HUES6 (cell line): ENCODE results near the gene STXBP6.

Experiments used
- H3K27ac ChIP-seq: 2 replicates; pipeline ENCODE4 v1.7.0; 2013; ENCODE audit warnings: low read depth, mild to moderate bottlenecking, low read length, inconsistent platforms
- H3K27me3 ChIP-seq: 2 replicates; pipeline ENCODE4 v1.6.1; 2013; ENCODE audit warnings: low read length; ENCODE audit not compliant: control insufficient read depth, insufficient read depth
- H3K36me3 ChIP-seq: 2 replicates; pipeline ENCODE4 v1.6.1; 2013; ENCODE audit warnings: low read length; ENCODE audit not compliant: control insufficient read depth, insufficient read depth
- H3K4me1 ChIP-seq: 2 replicates; pipeline ENCODE4 v1.6.1; 2013; ENCODE audit warnings: low read length; ENCODE audit not compliant: control insufficient read depth, insufficient read depth
- H3K4me3 ChIP-seq: 2 replicates; pipeline ENCODE4 v1.5.1; 2013; ENCODE audit warnings: low read depth, low read length
- H3K9ac ChIP-seq: one replicate; pipeline ENCODE4 v1.6.1; 2013; ENCODE audit warnings: mild to moderate bottlenecking, low read length
- H3K9me3 ChIP-seq: 2 replicates; pipeline ENCODE4 v1.6.1; 2013; ENCODE audit warnings: low read depth, low read length; ENCODE audit not compliant: control insufficient read depth, insufficient read depth

Gene STXBP6

GRCh38 chr14:25080682-25081081, 30.7 kb upstream of the STXBP6 start:
- H3K36me3 ChIP-seq: no peaks in the 10 kb centered on the region
- no peak overlapping the region for H3K4me3 ChIP-seq
- no peaks in the 10 kb centered on the region for H3K9me3 ChIP-seq
- H3K4me1 ChIP-seq: no peaks in the 10 kb centered on the region
- H3K9ac ChIP-seq: no peak overlapping the region
- no peak overlapping the region for H3K27ac ChIP-seq
- no peaks in the 10 kb centered on the region for H3K27me3 ChIP-seq

GRCh38 chr14:25079311-25079710, 29.4 kb upstream of the STXBP6 start:
- Histone ChIP-seq H3K4me3 (no peak overlapping the region), H3K9ac (no peak overlapping the region), H3K4me1 (no peaks in the 10 kb centered on the region), H3K9me3 (no peaks in the 10 kb centered on the region), H3K36me3 (no peaks in the 10 kb centered on the region), H3K27ac (no peak overlapping the region), H3K27me3 (no peaks in the 10 kb centered on the region)

- no peaks in the 10 kb centered on the region for H3K36me3 ChIP-seq
- no peak overlapping the region for H3K4me3 ChIP-seq
- H3K4me1 ChIP-seq: no peaks in the 10 kb centered on the region
- no peaks in the 10 kb centered on the region for H3K27me3 ChIP-seq
- no peaks in the 10 kb centered on the region for H3K9me3 ChIP-seq
- H3K9ac ChIP-seq: no peak overlapping the region
- H3K27ac ChIP-seq: no peak overlapping the region
Measured at GRCh38 chr14:25074099-25074685, 24.2 kb upstream of the STXBP6 start.

DNA sequence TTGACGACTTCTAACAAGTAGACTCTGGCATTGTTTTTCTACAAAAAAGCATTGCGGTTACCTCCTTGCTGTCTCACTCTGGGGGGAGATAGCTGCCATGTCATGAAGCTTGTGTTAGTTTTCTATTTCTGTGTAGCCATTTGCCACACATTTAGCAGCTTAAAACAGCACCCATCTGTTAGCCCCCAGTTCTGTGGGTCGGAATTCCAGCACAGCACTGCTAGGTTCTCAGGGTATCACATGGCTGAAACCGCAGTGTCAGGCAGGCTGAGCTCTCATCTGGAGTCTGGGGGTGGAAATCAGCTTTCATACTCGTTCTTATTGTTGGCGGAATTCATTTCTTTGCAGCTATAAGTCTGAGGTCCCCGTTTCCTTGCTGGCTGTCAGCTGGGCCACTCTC, 19.9 kb upstream of the STXBP6 start:
- Histone ChIP-seq H3K27me3 (no peaks in the 10 kb centered on the region), H3K4me3 (no peak overlapping the region), H3K4me1 (no peaks in the 10 kb centered on the region), H3K36me3 (no peaks in the 10 kb centered on the region), H3K9ac (no peak overlapping the region), H3K9me3 (no peaks in the 10 kb centered on the region), H3K27ac (no peak overlapping the region)

DNA sequence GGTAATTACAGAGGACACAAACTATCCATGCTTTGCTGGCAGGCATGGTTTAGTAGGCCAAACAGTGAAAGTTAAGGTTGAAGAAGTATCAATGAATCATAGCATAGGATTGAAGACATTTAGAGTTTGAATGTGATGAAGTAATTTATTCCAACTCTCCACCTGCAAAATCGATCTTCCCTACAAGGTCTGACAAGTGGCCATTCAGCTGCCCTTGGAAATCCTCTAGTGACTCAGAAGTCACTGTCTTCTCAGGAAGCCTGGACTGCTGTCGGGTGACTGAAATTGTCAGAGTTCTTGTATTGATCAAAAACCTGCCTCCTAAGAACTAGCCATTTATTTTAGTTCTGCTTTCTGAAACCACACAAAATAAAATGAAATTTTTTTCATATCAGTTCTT, 17.7 kb upstream of the STXBP6 start:
- H3K36me3 ChIP-seq: no peaks in the 10 kb centered on the region
- H3K4me3 ChIP-seq: no peak overlapping the region
- H3K4me1 ChIP-seq: no peaks in the 10 kb centered on the region
- H3K27me3 ChIP-seq: no peaks in the 10 kb centered on the region
- H3K9ac ChIP-seq: no peak overlapping the region
- no peaks in the 10 kb centered on the region for H3K9me3 ChIP-seq
- H3K27ac ChIP-seq: no peak overlapping the region

GRCh38 chr14:25062022-25062321, 12.0 kb upstream of the STXBP6 start:
- no peaks in the 10 kb centered on the region; the same call in 1 of the 2 replicates for H3K4me1 ChIP-seq
- no peaks in the 10 kb centered on the region for H3K9me3 ChIP-seq
- no peak overlapping the region for H3K9ac ChIP-seq
- no peaks in the 10 kb centered on the region for H3K36me3 ChIP-seq
- H3K4me3 ChIP-seq: no peak overlapping the region
- no peaks in the 10 kb centered on the region; the same call in 1 of the 2 replicates for H3K27me3 ChIP-seq
- H3K27ac ChIP-seq: no peak overlapping the region

- Histone ChIP-seq H3K4me1 (peaks cover 12% of the 10 kb centered on the region; the same call in 1 of the 2 replicates), H3K27me3 (peaks cover 8% of the 10 kb centered on the region), H3K9me3 (no peaks in the 10 kb centered on the region), H3K9ac (no peak overlapping the region), H3K36me3 (no peaks in the 10 kb centered on the region), H3K27ac (no peak overlapping the region), H3K4me3 (no peak overlapping the region)
Measured at GRCh38 chr14:25056688-25057078, 6.7 kb upstream of the STXBP6 start.

DNA sequence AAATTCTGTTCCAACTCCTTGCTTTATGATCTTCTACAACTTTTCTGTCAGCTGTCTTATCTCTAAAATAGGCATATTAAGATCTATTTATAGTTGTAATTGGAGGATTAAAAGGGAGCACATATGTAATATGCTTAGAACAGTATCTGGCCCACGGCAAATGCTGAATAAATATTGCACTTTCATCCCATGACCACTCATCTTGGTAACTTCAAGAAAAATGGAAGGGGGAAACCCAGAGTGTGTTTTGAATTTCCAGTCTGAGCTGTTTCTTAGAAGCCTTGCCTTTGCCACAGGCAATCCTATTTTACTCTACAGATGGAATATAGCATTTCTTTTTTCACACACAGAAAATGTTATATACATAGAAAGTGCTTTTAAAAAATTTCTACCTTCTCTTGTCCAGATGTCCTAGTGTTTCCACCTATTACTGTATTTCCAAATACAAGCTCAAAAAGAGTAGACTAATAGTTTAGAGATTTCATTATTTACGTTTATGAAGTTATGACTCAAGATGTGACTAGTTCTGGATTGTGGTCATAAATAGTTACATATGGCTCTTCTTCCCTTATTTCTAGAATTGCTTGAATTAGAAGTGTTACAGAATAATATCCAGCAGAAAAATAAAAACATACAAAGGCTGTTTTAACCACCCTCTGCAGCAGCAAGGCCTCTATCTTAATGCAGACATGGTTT, 6.2 kb upstream of the STXBP6 start:
- Histone ChIP-seq H3K4me1 (peaks cover 18% of the 10 kb centered on the region; the same call in 1 of the 2 replicates), H3K4me3 (no peak overlapping the region), H3K9ac (no peak overlapping the region), H3K36me3 (no peaks in the 10 kb centered on the region), H3K27me3 (peaks cover 13% of the 10 kb centered on the region), H3K27ac (no peak overlapping the region), H3K9me3 (no peaks in the 10 kb centered on the region)

DNA sequence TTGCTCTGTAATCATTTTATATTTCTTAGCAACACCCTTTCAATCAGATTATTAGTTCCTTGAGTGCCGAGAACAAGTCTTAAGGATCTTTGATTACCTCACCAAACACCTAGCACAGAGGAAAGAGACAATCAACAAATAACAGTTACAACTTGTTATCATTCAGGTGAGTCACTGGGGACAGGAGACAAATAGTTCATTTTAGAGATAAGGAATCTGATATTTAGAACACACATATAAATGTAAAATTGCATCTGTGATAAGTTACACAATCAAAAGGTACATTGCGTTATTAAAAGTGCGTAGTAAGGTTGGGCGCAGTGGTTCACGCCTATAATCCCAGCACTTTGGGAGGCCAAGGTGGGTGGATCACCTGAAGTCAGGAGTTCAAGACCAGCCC, 5.1 kb upstream of the STXBP6 start:
- Histone ChIP-seq H3K4me3 (no peak overlapping the region), H3K9me3 (no peaks in the 10 kb centered on the region), H3K4me1 (peaks cover 22% of the 10 kb centered on the region; the same call in 1 of the 2 replicates), H3K9ac (no peak overlapping the region), H3K27ac (no peak overlapping the region), H3K36me3 (no peaks in the 10 kb centered on the region), H3K27me3 (peaks cover 24% of the 10 kb centered on the region)

DNA sequence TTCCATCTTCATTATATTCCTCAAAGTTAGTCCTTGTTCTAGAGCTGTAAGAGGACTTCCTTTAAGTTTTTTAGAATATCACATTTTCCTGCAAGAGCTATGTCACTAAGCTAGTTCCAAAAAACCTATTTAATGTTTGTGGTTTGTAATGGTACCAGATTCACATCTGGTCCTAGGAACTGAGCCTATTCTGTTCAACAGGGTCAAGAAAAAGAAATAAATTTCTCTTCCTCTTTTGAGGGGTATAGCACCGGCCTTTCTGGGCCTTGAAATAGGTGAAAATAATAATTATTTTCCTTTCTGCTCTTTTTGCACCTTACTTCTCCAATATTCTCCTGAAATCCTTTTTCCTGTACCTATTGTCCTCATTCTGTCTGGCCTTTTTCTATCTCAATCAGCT, 3.6 kb upstream of the STXBP6 start:
- peaks cover 22% of the 10 kb centered on the region; the same call in 1 of the 2 replicates for H3K4me1 ChIP-seq
- no peak overlapping the region for H3K4me3 ChIP-seq
- H3K27ac ChIP-seq: no peak overlapping the region
- no peak overlapping the region for H3K9ac ChIP-seq
- no peaks in the 10 kb centered on the region for H3K36me3 ChIP-seq
- no peaks in the 10 kb centered on the region for H3K9me3 ChIP-seq
- peaks cover 39% of the 10 kb centered on the region for H3K27me3 ChIP-seq

GRCh38 chr14:25052921-25053320, 3.0 kb upstream of the STXBP6 start:
- no peak overlapping the region for H3K9ac ChIP-seq
- peaks cover 22% of the 10 kb centered on the region; the same call in 1 of the 2 replicates for H3K4me1 ChIP-seq
- H3K4me3 ChIP-seq: no peak overlapping the region
- no peaks in the 10 kb centered on the region for H3K9me3 ChIP-seq
- H3K27me3 ChIP-seq: peaks cover 45% of the 10 kb centered on the region
- no peaks in the 10 kb centered on the region for H3K36me3 ChIP-seq
- H3K27ac ChIP-seq: no peak overlapping the region
